OCI-LY7 (cell line): ENCODE data around the gene FNBP1. TPM values are rescaled to one million over a fixed set of nuclear protein-coding genes. Genes with fewer than 3 reads are reported as not detected.

ENCODE experiments used
- BruUV-seq: library from RNA; stranded (reverse); fragments of 400-500 nt; replicated peaks from 2 replicates; lab custom pipeline; 2021; lab: Mats Ljungman, UMichigan
- CTCF ChIA-PET: fragments of 300-600 bp; sonication (Branson Sonifier 250); formaldehyde crosslinking; loops from one replicate; lab custom pipeline; 2022; ENCODE audit warnings: antibody characterized with exemption; ENCODE audit not compliant: unreplicated experiment; lab: Charles Lee
- POLR2A ChIA-PET: fragments of 300-600 bp; sonication (Branson Sonifier 250); formaldehyde crosslinking; loops from one replicate; lab custom pipeline; 2022; ENCODE audit warnings: antibody characterized with exemption; lab: Charles Lee
- DNase-seq: peaks from one replicate; pipeline ENCODE4 v3.0.0-alpha.2; 2015; ENCODE audit warnings: low spot score
- H2AFZ ChIP-seq: fragments of 200-600 bp; sonication (generic), shearing (Covaris generic); 2 replicates; pipeline ENCODE4 v1.6.1; 2014; ENCODE audit warnings: mild to moderate bottlenecking, antibody characterized with exemption, low read length, moderate library complexity
- H3K27ac ChIP-seq: fragments of 200-600 bp; sonication (generic); 2 replicates; pipeline ENCODE4 v1.5.1; 2014; ENCODE audit warnings: mixed run types, low read depth, mild to moderate bottlenecking, moderate library complexity, low read length, inconsistent platforms; ENCODE audit not compliant: poor library complexity, severe bottlenecking
- H3K36me3 ChIP-seq: fragments of 200-600 bp; sonication (generic); 2 replicates; pipeline ENCODE4 v1.6.1; 2014; ENCODE audit warnings: mild to moderate bottlenecking, antibody characterized with exemption, low read length, moderate library complexity, mixed read lengths; ENCODE audit not compliant: insufficient read depth
- H3K4me1 ChIP-seq: fragments of 200-600 bp; sonication (generic); 2 replicates; pipeline ENCODE4 v1.5.1; 2014; ENCODE audit warnings: mild to moderate bottlenecking, low read length; ENCODE audit not compliant: insufficient read depth, poor library complexity, severe bottlenecking
- H3K4me2 ChIP-seq: fragments of 200-600 bp; sonication (generic); 2 replicates; pipeline ENCODE4 v1.6.1; 2014; ENCODE audit warnings: mild to moderate bottlenecking, low read length
- H3K4me3 ChIP-seq: fragments of 200-600 bp; sonication (generic); 2 replicates; pipeline ENCODE4 v1.5.1; 2014; ENCODE audit warnings: mild to moderate bottlenecking, low read depth, low read length; ENCODE audit not compliant: poor library complexity, severe bottlenecking
- H3K79me2 ChIP-seq: fragments of 200-600 bp; sonication (generic); 2 replicates; pipeline ENCODE4 v1.6.1; 2016; ENCODE audit warnings: low read depth, mild to moderate bottlenecking, low read length, moderate library complexity, mixed read lengths; ENCODE audit not compliant: insufficient read depth
- H3K9me2 ChIP-seq: fragments of 200-600 bp; sonication (generic); 2 replicates; pipeline ENCODE4 v1.6.1; 2016; ENCODE audit warnings: mild to moderate bottlenecking, low read length, mixed read lengths; ENCODE audit not compliant: insufficient read depth
- H3K9me3 ChIP-seq: fragments of 200-600 bp; sonication (generic); 2 replicates; pipeline ENCODE4 v1.6.1; 2014; ENCODE audit warnings: mild to moderate bottlenecking, mixed run types, low read length, mixed read lengths
- H4K20me1 ChIP-seq: fragments of 200-600 bp; sonication (generic); 2 replicates; pipeline ENCODE4 v1.6.1; 2014; ENCODE audit warnings: mild to moderate bottlenecking, antibody characterized with exemption, low read length, moderate library complexity, mixed read lengths; ENCODE audit not compliant: insufficient read depth
- CTCF ChIP-seq: fragments of 200-600 bp; sonication (generic); conservative IDR thresholded peaks from 2 replicates; pipeline ENCODE4 v1.5.1; 2014; ENCODE audit warnings: mild to moderate bottlenecking, antibody characterized with exemption, low read length, moderate library complexity, mixed read lengths
- EZH2phosphoT487 ChIP-seq: fragments of 200-600 bp; sonication (generic); IDR thresholded peaks from 2 replicates; pipeline ENCODE4 v1.6.1; 2018; ENCODE audit warnings: low read depth, borderline replicate concordance, mild to moderate bottlenecking, mixed run types, antibody characterized with exemption, low read length, moderate library complexity, mixed read lengths
- intact Hi-C: fragments of 100-400 bp; cut with micrococcal nuclease; formaldehyde crosslinking; loops from one replicate; pipeline ENCODE4 v1.10.0; 2022; ENCODE audit not compliant: unreplicated experiment
- total RNA-seq, 2 experiments: library from RNA; depleted of rRNA in 1 of 2; stranded (reverse); fragments of >200 nt in 1 of 2; shearing (Covaris generic) in 1 of 2; gene quantifications; 2 replicates each; pipeline ENCODE4 v1.2.3, GENCODE V29; 2014 to 2022

Gene FNBP1
- total RNA-seq, 2 experiments from 2014 or later = 93.3 to 164 TPM

- Histone ChIP-seq H3K9me2 (no peaks in the 10 kb centered on the region), H4K20me1 (no peaks in the 10 kb centered on the region; the same call in 1 of the 2 replicates), H3K9me3 (no peaks in the 10 kb centered on the region), H3K27ac (no peak overlapping the region), H3K4me1 (no peaks in the 10 kb centered on the region), H3K36me3 (peaks cover 87% of the 10 kb centered on the region), H3K4me2 (no peak overlapping the region), H2AFZ (no peak overlapping the region), H3K79me2 (no peaks in the 10 kb centered on the region), H3K4me3 (no peak overlapping the region)
- DNase-seq = no peak
- CTCF ChIA-PET = interaction anchor here (0.5 to 0.6 kb wide), 2 partner anchors 22 to 1011 kb away, joined by 3 to 5 read pairs; no protein-coding TSS in a partner anchor
- intact Hi-C loops = no loop called here
- POLR2A ChIA-PET = interaction anchor here (0.7 to 1.1 kb wide), 2 partner anchors 9 to 256 kb away, joined by 3 read pairs; no protein-coding TSS in a partner anchor
- no peak for TF ChIP-seq CTCF
- no peak for TF ChIP-seq EZH2phosphoT487
- no TSS peak for BruUV-seq
These were observed 135.8 kb downstream of the FNBP1 start for GRCh38 chr9:129907201-129907600.

GRCh38 chr9:129906298-129906697 is 136.7 kb downstream of the FNBP1 start:
- Histone ChIP-seq H3K27ac (no peak overlapping the region), H3K9me2 (no peaks in the 10 kb centered on the region), H2AFZ (no peak overlapping the region), H3K4me1 (no peaks in the 10 kb centered on the region), H4K20me1 (no peaks in the 10 kb centered on the region; the same call in 1 of the 2 replicates), H3K4me2 (no peak overlapping the region), H3K79me2 (no peaks in the 10 kb centered on the region), H3K4me3 (no peak overlapping the region), H3K36me3 (peaks cover 90% of the 10 kb centered on the region), H3K9me3 (no peaks in the 10 kb centered on the region)
- BruUV-seq = no TSS peak
- TF ChIP-seq EZH2phosphoT487 (no peak), CTCF (no peak)
- POLR2A ChIA-PET = no interaction called here
- CTCF ChIA-PET = no interaction called here
- intact Hi-C loops = no loop called here
- DNase-seq = no peak

GRCh38 chr9:129904734-129905133 is 138.3 kb downstream of the FNBP1 start:
- DNase-seq = no peak
- H3K9me3 ChIP-seq = no peaks in the 10 kb centered on the region
- TF ChIP-seq EZH2phosphoT487 (no peak), CTCF (no peak)
- H3K27ac ChIP-seq = no peak overlapping the region
- no TSS peak for BruUV-seq
- POLR2A ChIA-PET = interaction anchor here (0.5 to 1.2 kb wide), 2 partner anchors 10 to 25 kb away, joined by 3 to 4 read pairs; no protein-coding TSS in a partner anchor
- H3K4me3 ChIP-seq = no peak overlapping the region
- CTCF ChIA-PET = no interaction called here
- H4K20me1 ChIP-seq = no peaks in the 10 kb centered on the region; the same call in 1 of the 2 replicates
- H3K36me3 ChIP-seq = peaks cover 89% of the 10 kb centered on the region
- H3K4me2 ChIP-seq = no peak overlapping the region
- intact Hi-C loops = no loop called here
- H3K79me2 ChIP-seq = no peaks in the 10 kb centered on the region
- no peaks in the 10 kb centered on the region for H3K9me2 ChIP-seq
- no peak overlapping the region for H2AFZ ChIP-seq
- no peaks in the 10 kb centered on the region for H3K4me1 ChIP-seq
